HEK293 (cell line): ENCODE measurements around the gene PAX1.
A peak's percentile ranks its signal among the peaks of the same experiment; 100 is the strongest.

Experiments
- CTCF ChIA-PET: fragments of 350-600 bp; formaldehyde crosslinking; extraction: SDS; loops from one replicate; lab custom pipeline; 2021; ENCODE audit warnings: antibody characterized with exemption; lab: Yijun Ruan, JAX
- POLR2A ChIA-PET: fragments of 300-600 bp; formaldehyde crosslinking; extraction: SDS; loops from one replicate; lab custom pipeline; 2020; ENCODE audit warnings: antibody characterized with exemption, inconsistent platforms; lab: Yijun Ruan, JAX
- H3K27ac ChIP-seq: fragments of 200-500 bp; sonication (Bioruptor generic); 2 replicates; pipeline ENCODE4 v1.5.1; 2014; ENCODE audit warnings: low read depth, low read length, control low read depth, inconsistent platforms; ENCODE audit errors: extremely low read depth
- H3K36me3 ChIP-seq, 2 experiments: fragments of 200-500 bp in 1 of 2; sonication (Bioruptor generic) in 1 of 2; 1 replicate in 1 of 2; 2 replicates in 1 of 2; pipeline ENCODE4 v1.5.1; 2014 to 2017; ENCODE audit warnings: inconsistent platforms in 2 of 2, low read length in 2 of 2; ENCODE audit not compliant: control insufficient read depth in 2 of 2, insufficient read depth in 1 of 2
- H3K4me1 ChIP-seq: fragments of 200-500 bp; sonication (Bioruptor generic); 2 replicates; pipeline ENCODE4 v1.5.1; 2014; ENCODE audit warnings: mild to moderate bottlenecking, low read length, inconsistent platforms; ENCODE audit not compliant: control insufficient read depth, insufficient read depth
- H3K4me3 ChIP-seq: 2 replicates; pipeline ENCODE4 v1.5.1; 2011; ENCODE audit warnings: low read depth, mild to moderate bottlenecking, control low read depth, low read length, moderate library complexity
- H3K9me3 ChIP-seq: fragments of 200-500 bp; sonication (Bioruptor generic); 2 replicates; pipeline ENCODE4 v1.5.1; 2014; ENCODE audit warnings: low read depth, low read length, inconsistent platforms; ENCODE audit not compliant: control insufficient read depth, insufficient read depth
- EGR2 ChIP-seq: fragments of 450-650 bp; formaldehyde crosslinking; IDR thresholded peaks from 2 replicates; pipeline ENCODE4 v1.5.1; 2016; ENCODE audit warnings: low read depth, missing biosample characterization, missing genetic modification characterization
- FEZF1 ChIP-seq: fragments of 450-650 bp; formaldehyde crosslinking; IDR thresholded peaks from 2 replicates; pipeline ENCODE4 v1.5.1; 2016; ENCODE audit warnings: missing biosample characterization, missing genetic modification characterization
- GLI2 ChIP-seq: fragments of 450-650 bp; formaldehyde crosslinking; IDR thresholded peaks from 2 replicates; pipeline ENCODE4; 2017; ENCODE audit warnings: missing biosample characterization, missing genetic modification characterization, low read depth, borderline replicate concordance
- IKZF3 ChIP-seq: fragments of 450-650 bp; IDR thresholded peaks from 2 replicates; pipeline ENCODE4 v1.5.0; 2018; ENCODE audit warnings: missing biosample characterization, mild to moderate bottlenecking, missing genetic modification characterization, moderate library complexity
- ZNF174 ChIP-seq: fragments of 450-650 bp; formaldehyde crosslinking; IDR thresholded peaks from 2 replicates; pipeline ENCODE4 v1.5.0; 2017; ENCODE audit warnings: missing biosample characterization, mild to moderate bottlenecking, missing genetic modification characterization
- ZNF280D ChIP-seq: fragments of 450-650 bp; formaldehyde crosslinking; IDR thresholded peaks from 2 replicates; pipeline ENCODE4 v1.5.1; 2016; ENCODE audit warnings: missing biosample characterization, missing genetic modification characterization
- ZNF37A ChIP-seq: fragments of 450-650 bp; IDR thresholded peaks from 2 replicates; pipeline ENCODE4 v1.5.1; 2018; ENCODE audit warnings: missing biosample characterization, missing genetic modification characterization
- ZNF404 ChIP-seq: fragments of 450-650 bp; formaldehyde crosslinking; IDR thresholded peaks from 2 replicates; pipeline ENCODE4 v1.5.1; 2017; ENCODE audit warnings: missing biosample characterization, missing genetic modification characterization
- ZNF529 ChIP-seq: fragments of 450-650 bp; formaldehyde crosslinking; IDR thresholded peaks from 2 replicates; pipeline ENCODE4 v1.5.1; 2017; ENCODE audit warnings: missing genetic modification characterization, missing biosample characterization; ENCODE audit not compliant: insufficient replicate concordance
- ZNF530 ChIP-seq: fragments of 450-650 bp; formaldehyde crosslinking; IDR thresholded peaks from 2 replicates; pipeline ENCODE4 v1.5.1; 2016; ENCODE audit warnings: low read depth, missing biosample characterization, missing genetic modification characterization
- ZNF544 ChIP-seq: fragments of 450-650 bp; formaldehyde crosslinking; IDR thresholded peaks from 2 replicates; pipeline ENCODE4 v1.5.0; 2017; ENCODE audit warnings: missing biosample characterization, missing genetic modification characterization
- ZNF549 ChIP-seq: fragments of 450-650 bp; IDR thresholded peaks from 2 replicates; pipeline ENCODE4 v1.5.1; 2018; ENCODE audit warnings: missing biosample characterization, missing genetic modification characterization, mild to moderate bottlenecking, inconsistent platforms, moderate library complexity
- ZNF558 ChIP-seq: fragments of 450-650 bp; formaldehyde crosslinking; IDR thresholded peaks from 2 replicates; pipeline ENCODE4 v1.5.1; 2016; ENCODE audit warnings: missing biosample characterization, missing genetic modification characterization
- ZNF560 ChIP-seq: fragments of 450-650 bp; formaldehyde crosslinking; IDR thresholded peaks from 2 replicates; pipeline ENCODE4 v1.5.1; 2017; ENCODE audit warnings: missing biosample characterization, missing genetic modification characterization, borderline replicate concordance
- ZNF777 ChIP-seq: fragments of 450-650 bp; formaldehyde crosslinking; IDR thresholded peaks from 2 replicates; pipeline ENCODE4 v1.5.1; 2017; ENCODE audit warnings: missing biosample characterization, missing genetic modification characterization, borderline replicate concordance

PAX1 gene

GRCh38 chr20:21698494-21699215 lies 6.8 kb upstream of the PAX1 start:
- Histone ChIP-seq H3K36me3 (no peaks in the 10 kb centered on the region), H3K9me3 (no peaks in the 10 kb centered on the region), H3K27ac (no peak overlapping the region), H3K4me1 (no peaks in the 10 kb centered on the region), H3K4me3 (no peak overlapping the region)
- ChIA-PET CTCF (interaction anchor here (0.9 to 1.1 kb wide), 4 partner anchors 58 to 549 kb away, joined by 3 read pairs; no protein-coding TSS in a partner anchor), POLR2A (no interaction called here)
- TF ChIP-seq ZNF530 = no peak

- Histone ChIP-seq H3K4me1 (no peaks in the 10 kb centered on the region), H3K36me3 (no peaks in the 10 kb centered on the region), H3K27ac (no peak overlapping the region), H3K4me3 (no peak overlapping the region), H3K9me3 (no peaks in the 10 kb centered on the region)
- ChIA-PET CTCF (interaction anchor here (1.0 kb wide), 1 partner anchor 69 kb away, joined by 3 read pairs; no protein-coding TSS in a partner anchor), POLR2A (no interaction called here)
- TF ChIP-seq ZNF529 (tag by site-specific recombination) (no peak), ZNF37A (tag by site-specific recombination) (no peak), ZNF558 (tag by site-specific recombination) (no peak), FEZF1 (tag by site-specific recombination) (0 out of 2 replicates have a peak, but pooled peaks have one; percentile 7)
These were observed 6.3 kb upstream of the PAX1 start for GRCh38 chr20:21699216-21699508.

- H3K27ac ChIP-seq = no peak overlapping the region
- H3K9me3 ChIP-seq = no peaks in the 10 kb centered on the region
- H3K36me3 ChIP-seq = no peaks in the 10 kb centered on the region
- POLR2A ChIA-PET = no interaction called here
- no peak for TF ChIP-seq GLI2
- no peak for TF ChIP-seq ZNF544 (tag by site-specific recombination)
- TF ChIP-seq ZNF777 = no peak
- no peak for TF ChIP-seq IKZF3 (tag by site-specific recombination)
- no peak for TF ChIP-seq ZNF174 (tag by site-specific recombination)
- TF ChIP-seq EGR2 (tag by site-specific recombination) = no peak
- TF ChIP-seq ZNF560 = no peak
- TF ChIP-seq ZNF549 (tag by site-specific recombination) = no peak
- TF ChIP-seq ZNF404 (tag by site-specific recombination) = no peak
- no peak for TF ChIP-seq ZNF280D (tag by site-specific recombination)
- CTCF ChIA-PET = interaction anchor here (0.6 to 4.0 kb wide), 6 partner anchors 9 to 545 kb away, joined by 3 to 40 read pairs (median 12); no protein-coding TSS in a partner anchor
- no peak overlapping the region for H3K4me3 ChIP-seq
- H3K4me1 ChIP-seq = 0 out of 2 replicates have a peak, but pooled peaks cover 2% of the 10 kb centered on the region
These were observed 4.1 kb upstream of the PAX1 start for GRCh38 chr20:21701171-21701876.
